ENCODE measurements around the gene GABBR2. TPM values are rescaled to one million over a fixed set of nuclear protein-coding genes. Genes with fewer than 3 reads are reported as not detected.

Gene GABBR2
- total and polyA plus RNA-seq, 9 of the 15 experiments (the other 6 are each of a cell fraction or from before 2014, with no cell fraction given), result 0.15 to 1.9 (median 0.32) TPM

DNA sequence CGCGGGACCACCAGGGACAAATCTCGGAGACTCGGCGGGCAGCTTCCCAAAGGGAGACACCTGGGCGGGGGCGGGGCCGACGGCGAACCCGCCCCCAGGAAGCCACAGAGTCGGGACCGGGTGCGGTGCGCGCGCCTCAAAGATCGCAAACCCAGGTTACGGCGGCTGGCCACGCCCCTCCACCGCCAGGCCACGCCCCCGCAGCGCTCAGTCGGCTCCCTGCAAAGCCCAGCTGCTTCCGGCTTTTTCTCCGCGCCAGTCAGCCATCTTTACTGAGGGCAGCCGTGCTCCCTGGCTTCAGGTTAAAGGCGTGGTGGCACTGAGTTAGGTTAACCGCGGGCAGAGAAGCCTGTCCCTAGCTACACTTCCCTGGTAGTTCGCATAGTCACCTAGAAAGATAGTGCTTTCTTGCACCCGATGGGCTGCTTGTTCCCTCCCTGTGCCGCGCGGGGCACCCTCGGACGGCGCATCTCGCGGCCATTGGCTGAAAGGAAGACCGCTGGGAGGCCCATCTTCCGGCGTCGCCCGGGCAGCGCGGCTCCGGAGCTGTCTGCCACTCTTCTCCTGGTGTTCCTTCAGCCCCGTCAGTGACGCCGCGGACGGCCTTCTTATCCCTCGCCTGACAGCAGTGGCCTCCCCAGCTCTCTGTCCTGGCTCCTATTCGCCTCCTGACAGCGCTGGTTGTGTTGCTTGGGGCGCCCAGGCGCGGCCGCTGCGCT, 453.0 kb downstream of the GABBR2 start, which contains the start of gene TBC1D2 (continued):
- TF ChIP-seq CEBPB (tag; IDR thresholded peaks at IDR 0.05), result no peak
- TF ChIP-seq, protein P1, sequence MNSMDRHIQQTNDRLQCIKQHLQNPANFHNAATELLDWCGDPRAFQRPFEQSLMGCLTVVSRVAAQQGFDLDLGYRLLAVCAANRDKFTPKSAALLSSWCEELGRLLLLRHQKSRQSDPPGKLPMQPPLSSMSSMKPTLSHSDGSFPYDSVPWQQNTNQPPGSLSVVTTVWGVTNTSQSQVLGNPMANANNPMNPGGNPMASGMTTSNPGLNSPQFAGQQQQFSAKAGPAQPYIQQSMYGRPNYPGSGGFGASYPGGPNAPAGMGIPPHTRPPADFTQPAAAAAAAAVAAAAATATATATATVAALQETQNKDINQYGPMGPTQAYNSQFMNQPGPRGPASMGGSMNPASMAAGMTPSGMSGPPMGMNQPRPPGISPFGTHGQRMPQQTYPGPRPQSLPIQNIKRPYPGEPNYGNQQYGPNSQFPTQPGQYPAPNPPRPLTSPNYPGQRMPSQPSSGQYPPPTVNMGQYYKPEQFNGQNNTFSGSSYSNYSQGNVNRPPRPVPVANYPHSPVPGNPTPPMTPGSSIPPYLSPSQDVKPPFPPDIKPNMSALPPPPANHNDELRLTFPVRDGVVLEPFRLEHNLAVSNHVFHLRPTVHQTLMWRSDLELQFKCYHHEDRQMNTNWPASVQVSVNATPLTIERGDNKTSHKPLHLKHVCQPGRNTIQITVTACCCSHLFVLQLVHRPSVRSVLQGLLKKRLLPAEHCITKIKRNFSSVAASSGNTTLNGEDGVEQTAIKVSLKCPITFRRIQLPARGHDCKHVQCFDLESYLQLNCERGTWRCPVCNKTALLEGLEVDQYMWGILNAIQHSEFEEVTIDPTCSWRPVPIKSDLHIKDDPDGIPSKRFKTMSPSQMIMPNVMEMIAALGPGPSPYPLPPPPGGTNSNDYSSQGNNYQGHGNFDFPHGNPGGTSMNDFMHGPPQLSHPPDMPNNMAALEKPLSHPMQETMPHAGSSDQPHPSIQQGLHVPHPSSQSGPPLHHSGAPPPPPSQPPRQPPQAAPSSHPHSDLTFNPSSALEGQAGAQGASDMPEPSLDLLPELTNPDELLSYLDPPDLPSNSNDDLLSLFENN (IDR thresholded peaks at IDR 0.05; ENCODE audit: low read depth in 2 of 2, low read length in 2 of 2), result no peak
- TF ChIP-seq MAFF (IDR thresholded peaks at IDR 0.05; ENCODE audit: low read length), result no peak
- no peak for TF ChIP-seq ARHGAP35 (IDR thresholded peaks at IDR 0.05; ENCODE audit: partially characterized antibody)
- TF ChIP-seq, protein P2, sequence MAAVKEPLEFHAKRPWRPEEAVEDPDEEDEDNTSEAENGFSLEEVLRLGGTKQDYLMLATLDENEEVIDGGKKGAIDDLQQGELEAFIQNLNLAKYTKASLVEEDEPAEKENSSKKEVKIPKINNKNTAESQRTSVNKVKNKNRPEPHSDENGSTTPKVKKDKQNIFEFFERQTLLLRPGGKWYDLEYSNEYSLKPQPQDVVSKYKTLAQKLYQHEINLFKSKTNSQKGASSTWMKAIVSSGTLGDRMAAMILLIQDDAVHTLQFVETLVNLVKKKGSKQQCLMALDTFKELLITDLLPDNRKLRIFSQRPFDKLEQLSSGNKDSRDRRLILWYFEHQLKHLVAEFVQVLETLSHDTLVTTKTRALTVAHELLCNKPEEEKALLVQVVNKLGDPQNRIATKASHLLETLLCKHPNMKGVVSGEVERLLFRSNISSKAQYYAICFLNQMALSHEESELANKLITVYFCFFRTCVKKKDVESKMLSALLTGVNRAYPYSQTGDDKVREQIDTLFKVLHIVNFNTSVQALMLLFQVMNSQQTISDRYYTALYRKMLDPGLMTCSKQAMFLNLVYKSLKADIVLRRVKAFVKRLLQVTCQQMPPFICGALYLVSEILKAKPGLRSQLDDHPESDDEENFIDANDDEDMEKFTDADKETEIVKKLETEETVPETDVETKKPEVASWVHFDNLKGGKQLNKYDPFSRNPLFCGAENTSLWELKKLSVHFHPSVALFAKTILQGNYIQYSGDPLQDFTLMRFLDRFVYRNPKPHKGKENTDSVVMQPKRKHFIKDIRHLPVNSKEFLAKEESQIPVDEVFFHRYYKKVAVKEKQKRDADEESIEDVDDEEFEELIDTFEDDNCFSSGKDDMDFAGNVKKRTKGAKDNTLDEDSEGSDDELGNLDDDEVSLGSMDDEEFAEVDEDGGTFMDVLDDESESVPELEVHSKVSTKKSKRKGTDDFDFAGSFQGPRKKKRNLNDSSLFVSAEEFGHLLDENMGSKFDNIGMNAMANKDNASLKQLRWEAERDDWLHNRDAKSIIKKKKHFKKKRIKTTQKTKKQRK (IDR thresholded peaks at IDR 0.05; ENCODE audit: borderline replicate concordance, low read depth, low read length), result no peak
- no peak for TF ChIP-seq NFE2 (IDR thresholded peaks at IDR 0.05; ENCODE audit: low read depth)
- TF ChIP-seq ZNF384 (IDR thresholded peaks at IDR 0.05; ENCODE audit: low read depth, low read length), result no peak
- TF ChIP-seq, protein P3, sequence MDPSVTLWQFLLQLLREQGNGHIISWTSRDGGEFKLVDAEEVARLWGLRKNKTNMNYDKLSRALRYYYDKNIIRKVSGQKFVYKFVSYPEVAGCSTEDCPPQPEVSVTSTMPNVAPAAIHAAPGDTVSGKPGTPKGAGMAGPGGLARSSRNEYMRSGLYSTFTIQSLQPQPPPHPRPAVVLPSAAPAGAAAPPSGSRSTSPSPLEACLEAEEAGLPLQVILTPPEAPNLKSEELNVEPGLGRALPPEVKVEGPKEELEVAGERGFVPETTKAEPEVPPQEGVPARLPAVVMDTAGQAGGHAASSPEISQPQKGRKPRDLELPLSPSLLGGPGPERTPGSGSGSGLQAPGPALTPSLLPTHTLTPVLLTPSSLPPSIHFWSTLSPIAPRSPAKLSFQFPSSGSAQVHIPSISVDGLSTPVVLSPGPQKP (CRISPR knock-in tag; IDR thresholded peaks at IDR 0.05), result no peak
- TF ChIP-seq NFIC (IDR thresholded peaks at IDR 0.05), result peak; percentile 53; the same call in 1 of the 2 replicates
- TF ChIP-seq NR4A1 (CRISPR knock-in tag; IDR thresholded peaks at IDR 0.05), result no peak
- peak; percentile 62; the same call in 1 of the 2 replicates for TF ChIP-seq NR4A1 (tag; IDR thresholded peaks at IDR 0.05)
- no peak for TF ChIP-seq ILK (tag; IDR thresholded peaks at IDR 0.05; ENCODE audit: borderline replicate concordance, low read depth)
- TF ChIP-seq ZNF134 (CRISPR knock-in tag; conservative IDR thresholded peaks at IDR 0.05), result no peak
- TF ChIP-seq, protein P4, sequence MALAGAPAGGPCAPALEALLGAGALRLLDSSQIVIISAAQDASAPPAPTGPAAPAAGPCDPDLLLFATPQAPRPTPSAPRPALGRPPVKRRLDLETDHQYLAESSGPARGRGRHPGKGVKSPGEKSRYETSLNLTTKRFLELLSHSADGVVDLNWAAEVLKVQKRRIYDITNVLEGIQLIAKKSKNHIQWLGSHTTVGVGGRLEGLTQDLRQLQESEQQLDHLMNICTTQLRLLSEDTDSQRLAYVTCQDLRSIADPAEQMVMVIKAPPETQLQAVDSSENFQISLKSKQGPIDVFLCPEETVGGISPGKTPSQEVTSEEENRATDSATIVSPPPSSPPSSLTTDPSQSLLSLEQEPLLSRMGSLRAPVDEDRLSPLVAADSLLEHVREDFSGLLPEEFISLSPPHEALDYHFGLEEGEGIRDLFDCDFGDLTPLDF (CRISPR knock-in tag; IDR thresholded peaks at IDR 0.05), result peak; percentile 76
- no peak for TF ChIP-seq EHMT2 (IDR thresholded peaks at IDR 0.05)
- TF ChIP-seq MTA1 (IDR thresholded peaks at IDR 0.05; ENCODE audit: borderline replicate concordance), result no peak
- TF ChIP-seq HMGN3 (IDR thresholded peaks at IDR 0.05; ENCODE audit: borderline replicate concordance, extremely low read depth, insufficient read length, low read depth, low read length), result peak; percentile 72
- 0 out of 2 replicates have a peak, but pooled peaks have one; percentile 7 for TF ChIP-seq ELF4 (CRISPR knock-in tag; IDR thresholded peaks at IDR 0.05)
- TF ChIP-seq ZBTB1 (CRISPR knock-in tag; IDR thresholded peaks at IDR 0.05; ENCODE audit: borderline replicate concordance, low read depth), result no peak
- no peak for TF ChIP-seq TCF7L2 (IDR thresholded peaks at IDR 0.05; ENCODE audit: low read depth, low read length)

All from K562 (cell line).